Caki2 (cell line): ENCODE data around the gene TBL1XR1. TPM values are rescaled to one million over a fixed set of nuclear protein-coding genes. Genes with fewer than 3 reads are reported as not detected.

Source experiments
- DNase-seq: peaks from one replicate; pipeline ENCODE4 v3.0.0-alpha.2; 2015; ENCODE audit warnings: low read depth
- in situ Hi-C: cut with HindIII; loops from 2 replicates; pipeline ENCODE4 v1.10.0; 2016; ENCODE audit warnings: low sequenced_read_pairs, low pct_unique_long_range_greater_than_20kb, mixed read lengths
- total RNA-seq: library from RNA; depleted of rRNA; stranded (reverse); fragments of >200 nt; shearing (Covaris generic); gene quantifications from 2 replicates; pipeline ENCODE4 v1.2.3, GENCODE V29; 2014; ENCODE audit warnings: low replicate concordance; rRNA removed

The TBL1XR1 gene
- total RNA-seq: 157 and 178 TPM in 2 replicates

GRCh38 chr3:177197041-177197726 lies at the start of gene TBL1XR1:
TBL1XR1 (minus strand) TSS chr3:177197482; CDS start chr3:177064977, 132,505 bp downstream.
- in situ Hi-C loops: no loop called here

GRCh38 chr3:177245250-177245649 lies 48.0 kb upstream of the TBL1XR1 start:
- in situ Hi-C loops: no loop called here
- DNase-seq: no peak

More at GRCh38 chr3:177197041-177197726, at the start of gene TBL1XR1:
- DNase-seq: peak; percentile 88

GRCh38 chr3:177244606-177245005 lies 47.3 kb upstream of the TBL1XR1 start:
- DNase-seq: no peak
- in situ Hi-C loops: no loop called here

GRCh38 chr3:177238686-177239216 lies 41.5 kb upstream of the TBL1XR1 start:
- in situ Hi-C loops: no loop called here
- no peak for DNase-seq

GRCh38 chr3:177237206-177237605 lies 39.9 kb upstream of the TBL1XR1 start:
- in situ Hi-C loops: no loop called here
- DNase-seq: no peak

- no peak for DNase-seq
- in situ Hi-C loops: no loop called here
These were observed 39.4 kb upstream of the TBL1XR1 start for GRCh38 chr3:177236704-177237103.

GRCh38 chr3:177234121-177234520 lies 36.8 kb upstream of the TBL1XR1 start:
- in situ Hi-C loops: no loop called here
- DNase-seq: no peak

GRCh38 chr3:177231242-177231641 lies 34.0 kb upstream of the TBL1XR1 start:
- no peak for DNase-seq
- in situ Hi-C loops: no loop called here

GRCh38 chr3:177230641-177231040 lies 33.4 kb upstream of the TBL1XR1 start:
- in situ Hi-C loops: no loop called here
- no peak for DNase-seq

GRCh38 chr3:177229791-177230190 lies 32.5 kb upstream of the TBL1XR1 start:
- no peak for DNase-seq
- in situ Hi-C loops: no loop called here

- DNase-seq: no peak
- in situ Hi-C loops: no loop called here
These were observed 31.4 kb upstream of the TBL1XR1 start for GRCh38 chr3:177228601-177229190.

- in situ Hi-C loops: no loop called here
- DNase-seq: no peak
These were observed 27.1 kb upstream of the TBL1XR1 start for GRCh38 chr3:177224414-177224813.

GRCh38 chr3:177221744-177222143 lies 24.5 kb upstream of the TBL1XR1 start:
- no peak for DNase-seq
- in situ Hi-C loops: no loop called here

GRCh38 chr3:177220136-177220974 lies 23.1 kb upstream of the TBL1XR1 start:
- no peak for DNase-seq
- in situ Hi-C loops: no loop called here

- no peak for DNase-seq
- in situ Hi-C loops: no loop called here
These were observed 16.7 kb upstream of the TBL1XR1 start for GRCh38 chr3:177213801-177214535.

- DNase-seq: no peak
- in situ Hi-C loops: no loop called here
These were observed 15.5 kb upstream of the TBL1XR1 start for GRCh38 chr3:177212756-177213155.

- in situ Hi-C loops: no loop called here
- no peak for DNase-seq
These were observed 15.0 kb upstream of the TBL1XR1 start for GRCh38 chr3:177212278-177212610.

- DNase-seq: no peak
- in situ Hi-C loops: no loop called here
These were observed 14.4 kb upstream of the TBL1XR1 start for GRCh38 chr3:177211503-177212277.
